Activated naive CD4-positive, alpha-beta T cell treated with anti-CD3 and anti-CD28 coated beads for 36 hours (primary cell): ENCODE measurements around the gene DNER. TPM values are rescaled to one million over a fixed set of nuclear protein-coding genes. Genes with fewer than 3 reads are reported as not detected.

ENCODE experiments used
- CTCF ChIA-PET: fragments of 350-600 bp; sonication (Branson Sonifier 250); formaldehyde crosslinking; loops from one replicate; lab custom pipeline; 2021; ENCODE audit warnings: antibody characterized with exemption; lab: Charles Lee
- DNase-seq: peaks from one replicate; pipeline ENCODE4 v3.0.0-alpha.2; 2020
- H3K27ac Mint-ChIP-seq: one replicate; pipeline ENCODE4 v1.8.0; 2021; ENCODE audit warnings: mild to moderate bottlenecking, mixed read lengths
- H3K27me3 Mint-ChIP-seq: one replicate; pipeline ENCODE4 v1.8.0; 2021; ENCODE audit warnings: low read depth, mixed read lengths
- H3K36me3 Mint-ChIP-seq: one replicate; pipeline ENCODE4 v1.8.0; 2021; ENCODE audit warnings: low read depth, mixed read lengths
- H3K4me1 Mint-ChIP-seq: one replicate; pipeline ENCODE4 v1.8.0; 2021; ENCODE audit warnings: low read depth, mixed read lengths
- H3K4me3 Mint-ChIP-seq: one replicate; pipeline ENCODE4 v1.8.0; 2021; ENCODE audit warnings: mild to moderate bottlenecking, moderate library complexity, mixed read lengths
- H3K9me3 Mint-ChIP-seq: one replicate; pipeline ENCODE4 v1.8.0; 2021; ENCODE audit warnings: mixed read lengths
- intact Hi-C: fragments of 100-400 bp; cut with micrococcal nuclease; formaldehyde crosslinking; loops from one replicate; pipeline ENCODE4 v1.15.1; 2023
- total RNA-seq, 2 experiments: library from RNA; stranded (reverse); gene quantifications; one replicate each; pipeline ENCODE4 v1.2.3, GENCODE V29; 2021

Gene DNER
- total RNA-seq, 2 experiments from 2014 or later = not detected

- intact Hi-C loops = no loop called here
- CTCF ChIA-PET = interaction anchor here (0.7 kb wide), 1 partner anchor 1796 kb away, joined by 3 read pairs; no protein-coding TSS in a partner anchor
- H3K27ac Mint-ChIP-seq = no peak overlapping the region
- peaks cover 10% of the 10 kb centered on the region for H3K27me3 Mint-ChIP-seq
- no peak for DNase-seq
- no peaks in the 10 kb centered on the region for H3K4me1 Mint-ChIP-seq
- no peak overlapping the region for H3K4me3 Mint-ChIP-seq
- no peaks in the 10 kb centered on the region for H3K36me3 Mint-ChIP-seq
- no peaks in the 10 kb centered on the region for H3K9me3 Mint-ChIP-seq
These were observed 56.4 kb downstream of the DNER start for GRCh38 chr2:229658004-229658403.

- no peaks in the 10 kb centered on the region for H3K4me1 Mint-ChIP-seq
- H3K4me3 Mint-ChIP-seq = no peak overlapping the region
- H3K27me3 Mint-ChIP-seq = peaks cover 8% of the 10 kb centered on the region
- H3K36me3 Mint-ChIP-seq = no peaks in the 10 kb centered on the region
- CTCF ChIA-PET = no interaction called here
- intact Hi-C loops = no loop called here
- H3K9me3 Mint-ChIP-seq = no peaks in the 10 kb centered on the region
- DNase-seq = no peak
- H3K27ac Mint-ChIP-seq = no peak overlapping the region
These were observed 59.9 kb downstream of the DNER start for GRCh38 chr2:229654437-229654836.

GRCh38 chr2:229653531-229653930 is 60.8 kb downstream of the DNER start:
- no peak for DNase-seq
- no peaks in the 10 kb centered on the region for H3K36me3 Mint-ChIP-seq
- intact Hi-C loops = no loop called here
- H3K4me3 Mint-ChIP-seq = no peak overlapping the region
- H3K27me3 Mint-ChIP-seq = peaks cover 8% of the 10 kb centered on the region
- H3K9me3 Mint-ChIP-seq = no peaks in the 10 kb centered on the region
- H3K4me1 Mint-ChIP-seq = no peaks in the 10 kb centered on the region
- no peak overlapping the region for H3K27ac Mint-ChIP-seq
- CTCF ChIA-PET = no interaction called here

- H3K36me3 Mint-ChIP-seq = no peaks in the 10 kb centered on the region
- H3K27ac Mint-ChIP-seq = no peak overlapping the region
- no peak overlapping the region for H3K4me3 Mint-ChIP-seq
- intact Hi-C loops = no loop called here
- CTCF ChIA-PET = interaction anchor here (1.0 kb wide), 1 partner anchor 13 kb away, joined by 3 read pairs; no protein-coding TSS in a partner anchor
- no peaks in the 10 kb centered on the region for H3K9me3 Mint-ChIP-seq
- no peak for DNase-seq
- peaks cover 8% of the 10 kb centered on the region for H3K27me3 Mint-ChIP-seq
- H3K4me1 Mint-ChIP-seq = no peaks in the 10 kb centered on the region
These were observed 61.6 kb downstream of the DNER start for GRCh38 chr2:229652796-229653195.

GRCh38 chr2:229650901-229651300 is 63.5 kb downstream of the DNER start:
- CTCF ChIA-PET = no interaction called here
- H3K4me3 Mint-ChIP-seq = no peak overlapping the region
- no peak overlapping the region for H3K27ac Mint-ChIP-seq
- H3K9me3 Mint-ChIP-seq = no peaks in the 10 kb centered on the region
- no peaks in the 10 kb centered on the region for H3K4me1 Mint-ChIP-seq
- H3K27me3 Mint-ChIP-seq = peaks cover 7% of the 10 kb centered on the region
- no peak for DNase-seq
- no peaks in the 10 kb centered on the region for H3K36me3 Mint-ChIP-seq
- intact Hi-C loops = no loop called here

GRCh38 chr2:229650059-229650458 is 64.3 kb downstream of the DNER start:
- H3K4me1 Mint-ChIP-seq = no peaks in the 10 kb centered on the region
- peaks cover 7% of the 10 kb centered on the region for H3K27me3 Mint-ChIP-seq
- intact Hi-C loops = no loop called here
- no peaks in the 10 kb centered on the region for H3K9me3 Mint-ChIP-seq
- no peak overlapping the region for H3K27ac Mint-ChIP-seq
- no peaks in the 10 kb centered on the region for H3K36me3 Mint-ChIP-seq
- CTCF ChIA-PET = no interaction called here
- DNase-seq = no peak
- no peak overlapping the region for H3K4me3 Mint-ChIP-seq

GRCh38 chr2:229646186-229646723 is 68.1 kb downstream of the DNER start:
- Mint-ChIP-seq H3K4me3 (no peak overlapping the region), H3K36me3 (no peaks in the 10 kb centered on the region), H3K27ac (no peak overlapping the region), H3K4me1 (no peaks in the 10 kb centered on the region), H3K9me3 (no peaks in the 10 kb centered on the region), H3K27me3 (peaks cover 6% of the 10 kb centered on the region)
- intact Hi-C loops = no loop called here
- DNase-seq = no peak
- CTCF ChIA-PET = no interaction called here

- DNase-seq = no peak
- H3K27ac Mint-ChIP-seq = no peak overlapping the region
- CTCF ChIA-PET = interaction anchor here (0.7 kb wide), 1 partner anchor 1253 kb away, joined by 3 read pairs; no protein-coding TSS in a partner anchor
- H3K36me3 Mint-ChIP-seq = no peaks in the 10 kb centered on the region
- H3K4me3 Mint-ChIP-seq = no peak overlapping the region
- peaks cover 4% of the 10 kb centered on the region for H3K27me3 Mint-ChIP-seq
- no peaks in the 10 kb centered on the region for H3K9me3 Mint-ChIP-seq
- intact Hi-C loops = no loop called here
- H3K4me1 Mint-ChIP-seq = no peaks in the 10 kb centered on the region
These were observed 72.0 kb downstream of the DNER start for GRCh38 chr2:229642371-229642770.

- no peaks in the 10 kb centered on the region for H3K4me1 Mint-ChIP-seq
- CTCF ChIA-PET = interaction anchor here (0.7 kb wide), 1 partner anchor 1252 kb away, joined by 3 read pairs; no protein-coding TSS in a partner anchor
- H3K9me3 Mint-ChIP-seq = no peaks in the 10 kb centered on the region
- no peaks in the 10 kb centered on the region for H3K36me3 Mint-ChIP-seq
- DNase-seq = no peak
- H3K4me3 Mint-ChIP-seq = no peak overlapping the region
- no peak overlapping the region for H3K27ac Mint-ChIP-seq
- H3K27me3 Mint-ChIP-seq = peaks cover 7% of the 10 kb centered on the region
- intact Hi-C loops = no loop called here
These were observed 72.7 kb downstream of the DNER start for GRCh38 chr2:229641676-229642075.

GRCh38 chr2:229640636-229641035 is 73.7 kb downstream of the DNER start:
- H3K27me3 Mint-ChIP-seq = peaks cover 7% of the 10 kb centered on the region
- H3K4me1 Mint-ChIP-seq = no peaks in the 10 kb centered on the region
- intact Hi-C loops = no loop called here
- DNase-seq = no peak
- no peak overlapping the region for H3K27ac Mint-ChIP-seq
- H3K36me3 Mint-ChIP-seq = no peaks in the 10 kb centered on the region
- CTCF ChIA-PET = no interaction called here
- no peaks in the 10 kb centered on the region for H3K9me3 Mint-ChIP-seq
- no peak overlapping the region for H3K4me3 Mint-ChIP-seq

- Mint-ChIP-seq H3K9me3 (no peaks in the 10 kb centered on the region), H3K27me3 (peaks cover 12% of the 10 kb centered on the region), H3K4me1 (no peaks in the 10 kb centered on the region), H3K27ac (no peak overlapping the region), H3K36me3 (no peaks in the 10 kb centered on the region), H3K4me3 (no peak overlapping the region)
- DNase-seq = no peak
- CTCF ChIA-PET = no interaction called here
- intact Hi-C loops = no loop called here
These were observed 77.8 kb downstream of the DNER start for GRCh38 chr2:229636571-229636970.

- H3K27ac Mint-ChIP-seq = no peak overlapping the region
- H3K9me3 Mint-ChIP-seq = no peaks in the 10 kb centered on the region
- peaks cover 14% of the 10 kb centered on the region for H3K27me3 Mint-ChIP-seq
- intact Hi-C loops = no loop called here
- CTCF ChIA-PET = no interaction called here
- H3K4me1 Mint-ChIP-seq = no peaks in the 10 kb centered on the region
- DNase-seq = no peak
- no peak overlapping the region for H3K4me3 Mint-ChIP-seq
- H3K36me3 Mint-ChIP-seq = no peaks in the 10 kb centered on the region
These were observed 79.0 kb downstream of the DNER start for GRCh38 chr2:229635371-229635680.

GRCh38 chr2:229634601-229635370 is 79.6 kb downstream of the DNER start:
- no peak overlapping the region for H3K4me3 Mint-ChIP-seq
- H3K9me3 Mint-ChIP-seq = no peaks in the 10 kb centered on the region
- H3K36me3 Mint-ChIP-seq = no peaks in the 10 kb centered on the region
- H3K4me1 Mint-ChIP-seq = no peaks in the 10 kb centered on the region
- intact Hi-C loops = no loop called here
- no peak for DNase-seq
- H3K27me3 Mint-ChIP-seq = peaks cover 14% of the 10 kb centered on the region
- CTCF ChIA-PET = no interaction called here
- H3K27ac Mint-ChIP-seq = no peak overlapping the region
